Bronchial epithelial cell (primary cell): ENCODE measurements around the gene MGRN1. TPM values are rescaled to one million over a fixed set of nuclear protein-coding genes. Genes with fewer than 3 reads are reported as not detected.

ENCODE experiments used
- DNase-seq: peaks from one replicate; pipeline ENCODE4 v3.0.0-alpha.2; 2010; ENCODE audit warnings: low read depth
- FAIRE-seq: peaks from 2 replicates; lab custom pipeline; 2011; peaks lifted over from hg19 to GRCh38; lab: Jason Lieb, UNC
- H3K27me3 ChIP-seq: 2 replicates; pipeline ENCODE4 v1.5.1; 2011; ENCODE audit warnings: low read length; ENCODE audit not compliant: control insufficient read depth, insufficient read depth
- H3K36me3 ChIP-seq: 2 replicates; pipeline ENCODE4 v1.5.1; 2011; ENCODE audit warnings: low read length; ENCODE audit not compliant: control insufficient read depth, insufficient read depth
- H3K4me3 ChIP-seq: 2 replicates; pipeline ENCODE4 v1.5.1; 2011; ENCODE audit warnings: mild to moderate bottlenecking, low read depth, low read length, control low read depth
- CTCF ChIP-seq: IDR thresholded peaks from 2 replicates; pipeline ENCODE4 v1.5.1; 2011; ENCODE audit warnings: mild to moderate bottlenecking, moderate library complexity, low read length, control low read depth, inconsistent platforms; ENCODE audit not compliant: insufficient read depth, severe bottlenecking
- total RNA-seq: library from RNA; depleted of rRNA; stranded (reverse); fragments of >200 nt; gene quantifications from 2 replicates; pipeline ENCODE4 v1.2.1, GENCODE V29; 2014

MGRN1 gene
- total RNA-seq, 1 donor from 2014 or later = 6.1 TPM

- no peak for TF ChIP-seq CTCF
- no peak for FAIRE-seq
- Histone ChIP-seq H3K4me3 (peak overlapping the region; percentile 81), H3K36me3 (no peaks in the 10 kb centered on the region), H3K27me3 (no peaks in the 10 kb centered on the region)
- peak; percentile 33 for DNase-seq
These were observed 367 bp downstream of the MGRN1 start for GRCh38 chr16:4624827-4625559.

GRCh38 chr16:4625560-4626159 lies 1.0 kb downstream of the MGRN1 start:
- FAIRE-seq (no peak), DNase-seq (no peak)

GRCh38 chr16:4626396-4626795 lies 1.8 kb downstream of the MGRN1 start:
- DNase-seq (no peak), FAIRE-seq (no peak)
- Histone ChIP-seq H3K27me3 (no peaks in the 10 kb centered on the region), H3K4me3 (no peak overlapping the region), H3K36me3 (no peaks in the 10 kb centered on the region)
- TF ChIP-seq CTCF = no peak

More at GRCh38 chr16:4625560-4626159, 1.0 kb downstream of the MGRN1 start:
- no peaks in the 10 kb centered on the region for H3K36me3 ChIP-seq
- no peak for TF ChIP-seq CTCF
- peak overlapping the region; percentile 81 for H3K4me3 ChIP-seq
- no peaks in the 10 kb centered on the region for H3K27me3 ChIP-seq

GRCh38 chr16:4628283-4628682 lies 3.7 kb downstream of the MGRN1 start:
- no peak for DNase-seq
- TF ChIP-seq CTCF = no peak
- H3K4me3 ChIP-seq = no peak overlapping the region
- no peaks in the 10 kb centered on the region for H3K36me3 ChIP-seq
- FAIRE-seq = no peak
- H3K27me3 ChIP-seq = no peaks in the 10 kb centered on the region

- peaks cover 6% of the 10 kb centered on the region for H3K36me3 ChIP-seq
- no peak overlapping the region for H3K4me3 ChIP-seq
- DNase-seq (no peak), FAIRE-seq (no peak)
- no peak for TF ChIP-seq CTCF
- H3K27me3 ChIP-seq = no peaks in the 10 kb centered on the region
These were observed 6.8 kb downstream of the MGRN1 start for GRCh38 chr16:4631444-4631843.
